Measurements from ENCODE around the gene BBS5.
"Not testable (repeated sequence)": the region's sequence is repeated elsewhere in the genome, so short reads cannot be mapped to it uniquely, and the experiment has no call there.

Gene BBS5
- total RNA-seq = 0.77 to 1.4 (median 1.2) reads per million in 3 donors

- DNase-seq = peak; percentile 2 to 39 (median 36)
- no peaks in the 10 kb centered on the region for H3K4me1 ChIP-seq (ENCODE audit: control insufficient read depth, insufficient read depth, low read length, poor library complexity, severe bottlenecking)
- H3K27me3 ChIP-seq (replicated peaks; ENCODE audit: control insufficient read depth, insufficient read depth, low read length, poor library complexity, severe bottlenecking) = no peaks in the 10 kb centered on the region
- peaks cover 3% of the 10 kb centered on the region for H3K36me3 ChIP-seq (ENCODE audit: control insufficient read depth, insufficient read depth, low read length)
- peak within 1 kb of the TSS; percentile 90 for H3K4me3 ChIP-seq (ENCODE audit: insufficient read depth, low read depth, low read length, poor library complexity, severe bottlenecking)
- H3K9me3 ChIP-seq (ENCODE audit: control insufficient read depth, low read length) = no peaks in the 10 kb centered on the region
- peak within 1 kb of the TSS; percentile 56 for H3K27ac ChIP-seq (ENCODE audit: insufficient read depth, low read length, poor library complexity, severe bottlenecking)
Observed at GRCh38 chr2:169479257-169480078, at the start of gene BBS5. Gene BBS5 (plus strand): TSS chr2:169479494. CDS start chr2:169479554, 60 bp downstream.

- not testable (repeated sequence) for H3K9me3 ChIP-seq (ENCODE audit: control insufficient read depth, low read length); DNase-seq; H3K4me1 ChIP-seq (ENCODE audit: control insufficient read depth, insufficient read depth, low read length, poor library complexity, severe bottlenecking); H3K27me3 ChIP-seq (replicated peaks; ENCODE audit: control insufficient read depth, insufficient read depth, low read length, poor library complexity, severe bottlenecking); H3K36me3 ChIP-seq (ENCODE audit: control insufficient read depth, insufficient read depth, low read length); H3K4me3 ChIP-seq (ENCODE audit: insufficient read depth, low read depth, low read length, poor library complexity, severe bottlenecking); H3K27ac ChIP-seq (ENCODE audit: insufficient read depth, low read length, poor library complexity, severe bottlenecking)
Observed at GRCh38 chr2:169431772-169432171, 47.5 kb upstream of the BBS5 start.

GRCh38 chr2:169434236-169434635 is 45.1 kb upstream of the BBS5 start:
- H3K9me3 ChIP-seq (ENCODE audit: control insufficient read depth, low read length); DNase-seq; H3K4me3 ChIP-seq (ENCODE audit: insufficient read depth, low read depth, low read length, poor library complexity, severe bottlenecking); H3K36me3 ChIP-seq (ENCODE audit: control insufficient read depth, insufficient read depth, low read length); H3K27me3 ChIP-seq (replicated peaks; ENCODE audit: control insufficient read depth, insufficient read depth, low read length, poor library complexity, severe bottlenecking); H3K4me1 ChIP-seq (ENCODE audit: control insufficient read depth, insufficient read depth, low read length, poor library complexity, severe bottlenecking); H3K27ac ChIP-seq (ENCODE audit: insufficient read depth, low read length, poor library complexity, severe bottlenecking): not testable (repeated sequence)

GRCh38 chr2:169438466-169439072 is 40.7 kb upstream of the BBS5 start:
- no peaks in the 10 kb centered on the region for H3K4me1 ChIP-seq (ENCODE audit: control insufficient read depth, insufficient read depth, low read length, poor library complexity, severe bottlenecking)
- no peak overlapping the region for H3K27ac ChIP-seq (ENCODE audit: insufficient read depth, low read length, poor library complexity, severe bottlenecking)
- DNase-seq = no peak
- no peaks in the 10 kb centered on the region for H3K27me3 ChIP-seq (replicated peaks; ENCODE audit: control insufficient read depth, insufficient read depth, low read length, poor library complexity, severe bottlenecking)
- no peaks in the 10 kb centered on the region for H3K9me3 ChIP-seq (ENCODE audit: control insufficient read depth, low read length)
- no peak overlapping the region for H3K4me3 ChIP-seq (ENCODE audit: insufficient read depth, low read depth, low read length, poor library complexity, severe bottlenecking)
- H3K36me3 ChIP-seq (ENCODE audit: control insufficient read depth, insufficient read depth, low read length) = no peaks in the 10 kb centered on the region

GRCh38 chr2:169439900-169440299 is 39.4 kb upstream of the BBS5 start:
- Histone ChIP-seq H3K27me3 (replicated peaks; ENCODE audit: control insufficient read depth, insufficient read depth, low read length, poor library complexity, severe bottlenecking) (no peaks in the 10 kb centered on the region), H3K9me3 (ENCODE audit: control insufficient read depth, low read length) (no peaks in the 10 kb centered on the region), H3K27ac (ENCODE audit: insufficient read depth, low read length, poor library complexity, severe bottlenecking) (no peak overlapping the region), H3K4me1 (ENCODE audit: control insufficient read depth, insufficient read depth, low read length, poor library complexity, severe bottlenecking) (no peaks in the 10 kb centered on the region), H3K36me3 (ENCODE audit: control insufficient read depth, insufficient read depth, low read length) (no peaks in the 10 kb centered on the region), H3K4me3 (ENCODE audit: insufficient read depth, low read depth, low read length, poor library complexity, severe bottlenecking) (no peak overlapping the region)
- no peak for DNase-seq

GRCh38 chr2:169446452-169446851 is 32.8 kb upstream of the BBS5 start:
- Histone ChIP-seq H3K9me3 (ENCODE audit: control insufficient read depth, low read length) (no peaks in the 10 kb centered on the region), H3K36me3 (ENCODE audit: control insufficient read depth, insufficient read depth, low read length) (no peaks in the 10 kb centered on the region), H3K4me1 (ENCODE audit: control insufficient read depth, insufficient read depth, low read length, poor library complexity, severe bottlenecking) (no peaks in the 10 kb centered on the region), H3K27ac (ENCODE audit: insufficient read depth, low read length, poor library complexity, severe bottlenecking) (no peak overlapping the region), H3K27me3 (replicated peaks; ENCODE audit: control insufficient read depth, insufficient read depth, low read length, poor library complexity, severe bottlenecking) (no peaks in the 10 kb centered on the region), H3K4me3 (ENCODE audit: insufficient read depth, low read depth, low read length, poor library complexity, severe bottlenecking) (no peak overlapping the region)
- DNase-seq = no peak

GRCh38 chr2:169448316-169448715 is 31.0 kb upstream of the BBS5 start:
- Histone ChIP-seq H3K27me3 (replicated peaks; ENCODE audit: control insufficient read depth, insufficient read depth, low read length, poor library complexity, severe bottlenecking) (no peaks in the 10 kb centered on the region), H3K4me3 (ENCODE audit: insufficient read depth, low read depth, low read length, poor library complexity, severe bottlenecking) (no peak overlapping the region), H3K36me3 (ENCODE audit: control insufficient read depth, insufficient read depth, low read length) (no peaks in the 10 kb centered on the region), H3K9me3 (ENCODE audit: control insufficient read depth, low read length) (no peaks in the 10 kb centered on the region), H3K4me1 (ENCODE audit: control insufficient read depth, insufficient read depth, low read length, poor library complexity, severe bottlenecking) (no peaks in the 10 kb centered on the region), H3K27ac (ENCODE audit: insufficient read depth, low read length, poor library complexity, severe bottlenecking) (no peak overlapping the region)
- no peak for DNase-seq

- no peaks in the 10 kb centered on the region for H3K4me1 ChIP-seq (ENCODE audit: control insufficient read depth, insufficient read depth, low read length, poor library complexity, severe bottlenecking)
- no peaks in the 10 kb centered on the region for H3K9me3 ChIP-seq (ENCODE audit: control insufficient read depth, low read length)
- H3K27me3 ChIP-seq (replicated peaks; ENCODE audit: control insufficient read depth, insufficient read depth, low read length, poor library complexity, severe bottlenecking) = no peaks in the 10 kb centered on the region
- no peaks in the 10 kb centered on the region for H3K36me3 ChIP-seq (ENCODE audit: control insufficient read depth, insufficient read depth, low read length)
- no peak for DNase-seq
- no peak overlapping the region for H3K27ac ChIP-seq (ENCODE audit: insufficient read depth, low read length, poor library complexity, severe bottlenecking)
- no peak overlapping the region for H3K4me3 ChIP-seq (ENCODE audit: insufficient read depth, low read depth, low read length, poor library complexity, severe bottlenecking)
Observed at GRCh38 chr2:169448865-169449264, 30.4 kb upstream of the BBS5 start.

- Histone ChIP-seq H3K36me3 (ENCODE audit: control insufficient read depth, insufficient read depth, low read length) (no peaks in the 10 kb centered on the region), H3K4me1 (ENCODE audit: control insufficient read depth, insufficient read depth, low read length, poor library complexity, severe bottlenecking) (no peaks in the 10 kb centered on the region), H3K9me3 (ENCODE audit: control insufficient read depth, low read length) (no peaks in the 10 kb centered on the region), H3K27me3 (replicated peaks; ENCODE audit: control insufficient read depth, insufficient read depth, low read length, poor library complexity, severe bottlenecking) (no peaks in the 10 kb centered on the region), H3K4me3 (ENCODE audit: insufficient read depth, low read depth, low read length, poor library complexity, severe bottlenecking) (no peak overlapping the region), H3K27ac (ENCODE audit: insufficient read depth, low read length, poor library complexity, severe bottlenecking) (no peak overlapping the region)
- no peak for DNase-seq
Observed at GRCh38 chr2:169452080-169452479, 27.2 kb upstream of the BBS5 start.

- not testable (repeated sequence) for H3K4me1 ChIP-seq (ENCODE audit: control insufficient read depth, insufficient read depth, low read length, poor library complexity, severe bottlenecking); DNase-seq
Observed at GRCh38 chr2:169453044-169453443, 26.2 kb upstream of the BBS5 start.

More at GRCh38 chr2:169453044-169453443, 26.2 kb upstream of the BBS5 start:
- not testable (repeated sequence) for H3K4me3 ChIP-seq (ENCODE audit: insufficient read depth, low read depth, low read length, poor library complexity, severe bottlenecking); H3K27ac ChIP-seq (ENCODE audit: insufficient read depth, low read length, poor library complexity, severe bottlenecking); H3K9me3 ChIP-seq (ENCODE audit: control insufficient read depth, low read length); H3K36me3 ChIP-seq (ENCODE audit: control insufficient read depth, insufficient read depth, low read length); H3K27me3 ChIP-seq (replicated peaks; ENCODE audit: control insufficient read depth, insufficient read depth, low read length, poor library complexity, severe bottlenecking)
